A549 (cell line): ENCODE data around the gene DACH2.

Experiments used
- CHD2 ChIP-seq: fragments of 150-350 bp; IDR thresholded peaks from 2 replicates; pipeline ENCODE4 v1.6.1; 2014; ENCODE audit warnings: low read length; ENCODE audit not compliant: partially characterized antibody
- ESRRA ChIP-seq: fragments of 150-350 bp; IDR thresholded peaks from 2 replicates; pipeline ENCODE4 v1.6.1; 2014; ENCODE audit warnings: mild to moderate bottlenecking, low read length, borderline replicate concordance
- HDAC2 ChIP-seq: fragments of 200-600 bp; sonication (generic); IDR thresholded peaks from 2 replicates; pipeline ENCODE4 v1.6.1; 2016
- POLR2A ChIP-seq: IDR thresholded peaks from 2 replicates; pipeline ENCODE4 v1.6.1; 2012; ENCODE audit warnings: mild to moderate bottlenecking, low read length
- TF ChIP-seq, protein P1 (sequence below): fragments of >200 bp; sonication (Bioruptor Twin); formaldehyde crosslinking; IDR thresholded peaks from 3 replicates; pipeline ENCODE4 v1.5.1; 2016

DNA sequence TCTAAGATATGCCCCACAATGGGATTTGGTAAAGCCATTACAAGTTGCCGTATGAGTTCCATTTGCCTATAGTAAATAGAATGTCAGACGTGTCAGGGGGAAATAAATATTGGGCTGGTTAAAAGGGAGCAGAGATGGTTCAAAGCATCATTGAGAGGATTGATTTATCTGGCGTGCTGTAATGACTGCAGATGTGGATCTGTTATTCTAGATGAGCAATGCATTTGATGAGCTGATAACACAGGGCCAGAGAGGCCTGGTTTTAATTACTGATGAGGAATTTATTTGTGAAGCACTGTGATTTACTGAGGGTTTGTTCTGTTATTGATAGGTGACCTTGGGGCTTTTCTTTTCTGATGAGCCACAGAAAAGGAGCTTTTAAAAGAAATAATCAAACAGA, 62.5 kb downstream of the DACH2 start:
- TF ChIP-seq ESRRA (no peak), POLR2A (no peak), CHD2 (no peak), HDAC2 (no peak)
- TF ChIP-seq, protein P1, sequence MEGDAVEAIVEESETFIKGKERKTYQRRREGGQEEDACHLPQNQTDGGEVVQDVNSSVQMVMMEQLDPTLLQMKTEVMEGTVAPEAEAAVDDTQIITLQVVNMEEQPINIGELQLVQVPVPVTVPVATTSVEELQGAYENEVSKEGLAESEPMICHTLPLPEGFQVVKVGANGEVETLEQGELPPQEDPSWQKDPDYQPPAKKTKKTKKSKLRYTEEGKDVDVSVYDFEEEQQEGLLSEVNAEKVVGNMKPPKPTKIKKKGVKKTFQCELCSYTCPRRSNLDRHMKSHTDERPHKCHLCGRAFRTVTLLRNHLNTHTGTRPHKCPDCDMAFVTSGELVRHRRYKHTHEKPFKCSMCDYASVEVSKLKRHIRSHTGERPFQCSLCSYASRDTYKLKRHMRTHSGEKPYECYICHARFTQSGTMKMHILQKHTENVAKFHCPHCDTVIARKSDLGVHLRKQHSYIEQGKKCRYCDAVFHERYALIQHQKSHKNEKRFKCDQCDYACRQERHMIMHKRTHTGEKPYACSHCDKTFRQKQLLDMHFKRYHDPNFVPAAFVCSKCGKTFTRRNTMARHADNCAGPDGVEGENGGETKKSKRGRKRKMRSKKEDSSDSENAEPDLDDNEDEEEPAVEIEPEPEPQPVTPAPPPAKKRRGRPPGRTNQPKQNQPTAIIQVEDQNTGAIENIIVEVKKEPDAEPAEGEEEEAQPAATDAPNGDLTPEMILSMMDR, result no peak
